ENCODE measurements around the gene PPM1D. TPM values are rescaled to one million over a fixed set of nuclear protein-coding genes. Genes with fewer than 3 reads are reported as not detected.

PPM1D gene
- total and polyA plus RNA-seq, 8 donors = 1.9 to 11.6 (median 7.0) TPM

DNA sequence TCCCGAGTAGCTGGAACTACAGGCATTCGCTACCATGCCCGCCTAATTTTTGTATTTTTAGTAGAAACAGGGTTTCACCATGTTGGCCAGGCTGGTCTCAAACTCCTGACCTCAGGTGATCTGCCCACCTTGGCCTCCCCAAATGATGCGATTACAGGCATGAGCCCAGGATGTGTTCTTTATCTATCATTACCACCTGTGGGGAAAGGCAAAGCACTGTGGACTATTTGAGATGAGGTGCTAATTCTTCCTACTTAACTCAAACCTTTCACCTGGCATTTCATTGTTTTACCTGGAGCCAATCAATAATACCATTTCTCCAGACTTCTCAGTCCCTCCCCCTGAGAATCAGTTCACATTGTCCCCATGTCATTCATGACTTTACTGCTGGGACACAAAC, 20.4 kb upstream of the PPM1D start:
- H3K27ac ChIP-seq = no peak overlapping the region
- TF ChIP-seq, protein P1, sequence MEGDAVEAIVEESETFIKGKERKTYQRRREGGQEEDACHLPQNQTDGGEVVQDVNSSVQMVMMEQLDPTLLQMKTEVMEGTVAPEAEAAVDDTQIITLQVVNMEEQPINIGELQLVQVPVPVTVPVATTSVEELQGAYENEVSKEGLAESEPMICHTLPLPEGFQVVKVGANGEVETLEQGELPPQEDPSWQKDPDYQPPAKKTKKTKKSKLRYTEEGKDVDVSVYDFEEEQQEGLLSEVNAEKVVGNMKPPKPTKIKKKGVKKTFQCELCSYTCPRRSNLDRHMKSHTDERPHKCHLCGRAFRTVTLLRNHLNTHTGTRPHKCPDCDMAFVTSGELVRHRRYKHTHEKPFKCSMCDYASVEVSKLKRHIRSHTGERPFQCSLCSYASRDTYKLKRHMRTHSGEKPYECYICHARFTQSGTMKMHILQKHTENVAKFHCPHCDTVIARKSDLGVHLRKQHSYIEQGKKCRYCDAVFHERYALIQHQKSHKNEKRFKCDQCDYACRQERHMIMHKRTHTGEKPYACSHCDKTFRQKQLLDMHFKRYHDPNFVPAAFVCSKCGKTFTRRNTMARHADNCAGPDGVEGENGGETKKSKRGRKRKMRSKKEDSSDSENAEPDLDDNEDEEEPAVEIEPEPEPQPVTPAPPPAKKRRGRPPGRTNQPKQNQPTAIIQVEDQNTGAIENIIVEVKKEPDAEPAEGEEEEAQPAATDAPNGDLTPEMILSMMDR (IDR thresholded peaks at IDR 0.05) = no peak
- 84 to 87% methylated on average over 4 of the region's 4 CpGs for WGBS, 2 donors
- no peaks in the 10 kb centered on the region for H3K36me3 ChIP-seq
- no peaks in the 10 kb centered on the region for H3K27me3 ChIP-seq
- DNase-seq = no peak
- H3K4me1 ChIP-seq = no peaks in the 10 kb centered on the region
- H3K9me3 ChIP-seq = no peaks in the 10 kb centered on the region
- H3K4me3 ChIP-seq = no peak overlapping the region
- ATAC-seq = no peak
- no peak for FAIRE-seq
- intact Hi-C loops (cut with DNase I) = loop anchor here in 1 of 3 donors (10.0 kb wide), 1 partner anchor 55 kb away; no protein-coding TSS in a partner anchor

- Histone ChIP-seq H3K4me1 (no peaks in the 10 kb centered on the region), H3K27ac (peak overlapping the region in 2 of 4 donors; percentile 36 to 44), H3K27me3 (no peaks in the 10 kb centered on the region), H3K4me3 (no peak overlapping the region), H3K36me3 (no peaks in the 10 kb centered on the region), H3K9me3 (no peaks in the 10 kb centered on the region)
- TF ChIP-seq, protein P1 (IDR thresholded peaks at IDR 0.05) = no peak
- ATAC-seq (peak; percentile 29 to 72 (median 60)), DNase-seq (no peak), FAIRE-seq (no peak)
- intact Hi-C loops (cut with DNase I) = no loop called here
Observed at GRCh38 chr17:60583008-60583407, 17.0 kb upstream of the PPM1D start.

GRCh38 chr17:60585887-60586286, 14.1 kb upstream of the PPM1D start:
- Histone ChIP-seq H3K27me3 (no peaks in the 10 kb centered on the region), H3K36me3 (no peaks in the 10 kb centered on the region), H3K4me3 (no peak overlapping the region), H3K4me1 (no peaks in the 10 kb centered on the region), H3K9me3 (no peaks in the 10 kb centered on the region), H3K27ac (no peak overlapping the region)
- DNase-seq (no peak), FAIRE-seq (no peak), ATAC-seq (no peak)
- TF ChIP-seq, protein P1 (IDR thresholded peaks at IDR 0.05) = no peak
- intact Hi-C loops (cut with DNase I) = no loop called here
- 64 to 73% methylated on average over 2 of the region's 2 CpGs for WGBS, 2 donors

DNA sequence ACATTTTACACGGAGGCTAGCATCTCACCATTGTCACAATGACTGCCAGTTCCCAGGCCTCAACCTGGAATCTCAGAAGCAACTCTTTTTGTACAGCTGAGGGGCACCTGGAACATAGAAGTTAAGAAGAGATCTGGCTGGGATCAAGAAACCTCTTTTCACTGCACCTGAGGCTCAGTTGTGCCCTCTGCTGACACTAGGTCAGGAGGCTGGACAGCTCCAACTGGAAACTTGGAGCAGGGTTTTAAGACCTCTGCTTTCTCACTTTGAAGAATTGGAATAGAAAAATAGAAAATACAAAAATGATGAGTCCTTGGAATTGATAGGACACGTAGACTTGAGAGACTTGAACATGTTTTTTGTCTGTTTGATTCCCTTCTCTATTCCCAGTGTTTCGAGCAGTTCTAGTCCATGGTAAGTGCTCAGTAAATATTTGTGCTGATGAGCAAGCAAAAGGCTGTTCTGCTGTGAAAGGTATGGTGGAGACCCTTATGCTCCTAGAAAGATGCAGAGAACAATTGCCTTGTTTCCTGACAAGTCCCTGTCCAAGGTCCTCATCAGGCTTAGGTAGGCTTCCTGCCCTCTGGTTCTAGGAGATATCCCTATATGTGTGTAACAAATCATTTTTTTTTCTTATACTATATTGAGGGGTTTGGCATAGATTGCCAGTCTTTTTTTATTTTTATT, 13.6 kb upstream of the PPM1D start:
- Histone ChIP-seq H3K36me3 (no peaks in the 10 kb centered on the region), H3K27me3 (no peaks in the 10 kb centered on the region), H3K9me3 (no peaks in the 10 kb centered on the region), H3K27ac (no peak overlapping the region), H3K4me3 (no peak overlapping the region), H3K4me1 (no peaks in the 10 kb centered on the region)
- DNase-seq (no peak), FAIRE-seq (no peak), ATAC-seq (peak in 2 of 4 donors; percentile 53 to 71)
- 59 to 64% methylated on average over 3 of the region's 3 CpGs for WGBS, 2 donors
- TF ChIP-seq, protein P1 (IDR thresholded peaks at IDR 0.05) = no peak
- intact Hi-C loops (cut with DNase I) = no loop called here

GRCh38 chr17:60590070-60590469, 9.9 kb upstream of the PPM1D start:
- ATAC-seq = peak in 3 of 4 donors; percentile 28 to 73 (median 70)
- Histone ChIP-seq H3K4me1 (no peaks in the 10 kb centered on the region), H3K27ac (peak overlapping the region in 1 of 4 donors; percentile 2), H3K9me3 (no peaks in the 10 kb centered on the region), H3K36me3 (no peaks in the 10 kb centered on the region), H3K4me3 (no peak overlapping the region), H3K27me3 (no peaks in the 10 kb centered on the region)
- no peak for FAIRE-seq
- WGBS, 2 donors = 8 to 14% methylated on average over 5 of the region's 5 CpGs
- TF ChIP-seq, protein P1 (IDR thresholded peaks at IDR 0.05) = no peak
- DNase-seq = no peak
- intact Hi-C loops (cut with DNase I) = no loop called here

Measured in pancreas (tissue), 10 donors.